H1 (cell line): ENCODE data around the gene PHTF2. TPM values are rescaled to one million over a fixed set of nuclear protein-coding genes. Genes with fewer than 3 reads are reported as not detected.

Experiments used
- CTCF ChIA-PET: fragments of 300-600 bp; sonication (Branson Sonifier 250); formaldehyde crosslinking; loops from one replicate; lab custom pipeline; 2021; ENCODE audit not compliant: partially characterized antibody; lab: Charles Lee
- POLR2A ChIA-PET: fragments of 300-600 bp; sonication (Branson Sonifier 250); formaldehyde crosslinking; loops from one replicate; lab custom pipeline; 2021; ENCODE audit warnings: inconsistent platforms; ENCODE audit not compliant: partially characterized antibody; lab: Charles Lee
- DNase-seq, 2 experiments: peaks; one replicate each; pipeline versions ENCODE4 v3.0.0 to v3.0.0-alpha.2; 2010 to 2022; ENCODE audit warnings: low spot score in 2 of 2, low read depth in 1 of 2, mixed read lengths in 1 of 2
- FAIRE-seq: peaks from 2 replicates; lab custom pipeline; 2011; peaks lifted over from hg19 to GRCh38; lab: Jason Lieb, UNC
- H2AFZ ChIP-seq: 2 replicates; pipeline ENCODE4 v1.8.1; 2012; ENCODE audit warnings: low read length, inconsistent platforms
- H2AK5ac ChIP-seq: 2 replicates; pipeline ENCODE4 v1.6.1; 2013; ENCODE audit warnings: low read depth, low read length
- H2BK120ac ChIP-seq: replicated peaks from 2 replicates; pipeline ENCODE3; 2013; ENCODE audit warnings: low read depth, low read length, inconsistent platforms
- H2BK12ac ChIP-seq: 2 replicates; pipeline ENCODE4 v1.6.1; 2013; ENCODE audit warnings: low read depth, low read length
- H2BK15ac ChIP-seq: 2 replicates; pipeline ENCODE4 v1.6.1; 2013; ENCODE audit warnings: low read length
- H2BK20ac ChIP-seq: 2 replicates; pipeline ENCODE4 v1.6.1; 2013; ENCODE audit warnings: low read length
- H2BK5ac ChIP-seq: 2 replicates; pipeline ENCODE4 v1.6.1; 2013; ENCODE audit warnings: low read depth, low read length
- H3K14ac ChIP-seq: 2 replicates; pipeline ENCODE4 v1.6.1; 2013; ENCODE audit warnings: inconsistent platforms; ENCODE audit not compliant: insufficient read length
- H3K18ac ChIP-seq: 2 replicates; pipeline ENCODE4 v1.6.1; 2013; ENCODE audit warnings: low read length; ENCODE audit errors: extremely low read depth
- H3K23ac ChIP-seq: 2 replicates; pipeline ENCODE4 v1.6.1; 2013; ENCODE audit warnings: inconsistent platforms; ENCODE audit not compliant: insufficient read length
- H3K23me2 ChIP-seq: 2 replicates; pipeline ENCODE4 v1.6.1; 2013; ENCODE audit warnings: low read depth, low read length
- H3K27ac ChIP-seq: 2 replicates; pipeline ENCODE4 v1.6.1; 2011; ENCODE audit warnings: low read depth, low read length, inconsistent platforms
- H3K27me3 ChIP-seq, 4 experiments: replicated peaks in 1 of 4; 1 replicate in 1 of 4; 2 replicates in 3 of 4; pipeline versions ENCODE4 v1.6.1 to v1.8.1; 2011 to 2013; ENCODE audit warnings: low read length in 3 of 4, mild to moderate bottlenecking in 3 of 4, inconsistent platforms in 2 of 4, mixed read lengths in 2 of 4, moderate library complexity in 1 of 4; ENCODE audit not compliant: control insufficient read depth in 3 of 4, insufficient read depth in 3 of 4; ENCODE audit errors: extremely low read depth in 1 of 4
- H3K36me3 ChIP-seq, 4 experiments: 2 replicates each; pipeline versions ENCODE4 v1.6.1 to v1.8.1; 2011 to 2013; ENCODE audit warnings: mild to moderate bottlenecking in 4 of 4, low read length in 3 of 4, moderate library complexity in 2 of 4, control low read depth in 1 of 4, inconsistent platforms in 1 of 4; ENCODE audit not compliant: insufficient read depth in 4 of 4, control insufficient read depth in 2 of 4
- H3K4ac ChIP-seq: replicated peaks from 2 replicates; pipeline ENCODE3; 2013; ENCODE audit warnings: low read length, low read depth, mixed read lengths, inconsistent platforms; ENCODE audit not compliant: insufficient read length
- H3K4me1 ChIP-seq, 4 experiments: replicated peaks in 1 of 4; 1 replicate in 1 of 4; 2 replicates in 3 of 4; pipeline versions ENCODE4 v1.6.1 to v1.8.1; 2011 to 2013; ENCODE audit warnings: low read length in 3 of 4, inconsistent platforms in 2 of 4, mixed read lengths in 1 of 4; ENCODE audit not compliant: insufficient read depth in 4 of 4, control insufficient read depth in 3 of 4
- H3K4me2 ChIP-seq, 2 experiments: 2 replicates each; pipeline versions ENCODE4 v1.6.1 to v1.8.1; 2011 to 2013; ENCODE audit warnings: low read depth in 2 of 2, low read length in 2 of 2, control low read depth in 1 of 2, inconsistent platforms in 1 of 2, mild to moderate bottlenecking in 1 of 2; ENCODE audit not compliant: insufficient read depth in 1 of 2
- H3K4me3 ChIP-seq, 4 experiments: fragments of 200-600, 300-600 bp in 1 of 4; sonication (generic), shearing (Covaris generic), sonication (Bioruptor Twin) in 1 of 4; 2 replicates each; pipeline versions ENCODE4 v1.5.1 to v1.8.1; 2011 to 2016; ENCODE audit warnings: low read length in 4 of 4, low read depth in 3 of 4, control low read depth in 2 of 4, inconsistent platforms in 2 of 4, mild to moderate bottlenecking in 2 of 4, mixed read lengths in 1 of 4, moderate library complexity in 1 of 4; ENCODE audit not compliant: insufficient read depth in 2 of 4; ENCODE audit errors: extremely low read depth in 1 of 4
- H3K56ac ChIP-seq: replicated peaks from 2 replicates; pipeline ENCODE3; 2013; ENCODE audit warnings: low read depth, mild to moderate bottlenecking, mixed read lengths, low read length, inconsistent platforms; ENCODE audit not compliant: insufficient read length
- H3K79me1 ChIP-seq: 2 replicates; pipeline ENCODE4 v1.6.1; 2013; ENCODE audit warnings: low read depth, low read length, control low read depth
- H3K79me2 ChIP-seq, 2 experiments: 2 replicates each; pipeline versions ENCODE4 v1.6.1 to v1.8.1; 2012 to 2013; ENCODE audit warnings: low read length in 2 of 2, mild to moderate bottlenecking in 2 of 2, inconsistent platforms in 1 of 2; ENCODE audit not compliant: insufficient read depth in 2 of 2, control insufficient read depth in 1 of 2
- H3K9ac ChIP-seq, 4 experiments: replicated peaks in 1 of 4; 1 replicate in 1 of 4; 2 replicates in 3 of 4; pipeline versions ENCODE4 v1.6.1 to v1.8.1; 2011 to 2013; ENCODE audit warnings: low read depth in 3 of 4, low read length in 3 of 4, control low read depth in 2 of 4, mild to moderate bottlenecking in 2 of 4, moderate library complexity in 2 of 4, inconsistent platforms in 1 of 4; ENCODE audit errors: extremely low read depth in 1 of 4
- H3K9me3 ChIP-seq, 2 experiments: 2 replicates each; pipeline versions ENCODE4 v1.6.1 to v1.8.1; 2012 to 2013; ENCODE audit warnings: mild to moderate bottlenecking in 2 of 2, moderate library complexity in 2 of 2, control low read depth in 1 of 2, inconsistent platforms in 1 of 2, low read depth in 1 of 2, low read length in 1 of 2, mixed read lengths in 1 of 2; ENCODE audit not compliant: insufficient read depth in 2 of 2
- H4K20me1 ChIP-seq, 2 experiments: replicated peaks in 1 of 2; 2 replicates each; pipeline versions ENCODE3 to v1.8.1; 2011 to 2013; ENCODE audit warnings: inconsistent platforms in 2 of 2, low read length in 2 of 2, mild to moderate bottlenecking in 1 of 2; ENCODE audit not compliant: insufficient read depth in 2 of 2, control insufficient read depth in 1 of 2
- H4K5ac ChIP-seq: 2 replicates; pipeline ENCODE4 v1.6.1; 2013; ENCODE audit warnings: low read length, low read depth, mixed read lengths, inconsistent platforms; ENCODE audit not compliant: insufficient read length
- H4K8ac ChIP-seq: 2 replicates; pipeline ENCODE4 v1.8.0; 2013; ENCODE audit warnings: mild to moderate bottlenecking, moderate library complexity, low read length, inconsistent platforms; ENCODE audit not compliant: insufficient read depth; ENCODE audit errors: extremely low read depth
- H4K91ac ChIP-seq: replicated peaks from 2 replicates; pipeline ENCODE3; 2013; ENCODE audit warnings: low read length, mixed read lengths, inconsistent platforms; ENCODE audit not compliant: insufficient read length
- KDM5A ChIP-seq: fragments of 200-600 bp; IDR thresholded peaks from 2 replicates; pipeline ENCODE4 v1.7.1; 2012; ENCODE audit warnings: mild to moderate bottlenecking, low read length, inconsistent platforms, mixed read lengths
- MAFK ChIP-seq: IDR thresholded peaks from 2 replicates; pipeline ENCODE4 v1.6.1; 2012; ENCODE audit warnings: low read depth, mild to moderate bottlenecking, improper control_type of control experiment, low read length
- POLR2AphosphoS5 ChIP-seq: IDR thresholded peaks from 2 replicates; pipeline ENCODE4 v1.6.1; 2011; ENCODE audit warnings: low read depth, low read length
- RFX5 ChIP-seq: IDR thresholded peaks from 2 replicates; pipeline ENCODE4 v1.6.1; 2011; ENCODE audit warnings: low read depth, low read length, improper control_type of control experiment, borderline replicate concordance
- SIX5 ChIP-seq: IDR thresholded peaks from 2 replicates; pipeline ENCODE4 v1.6.1; 2011; ENCODE audit warnings: mild to moderate bottlenecking, low read depth, low read length
- SRF ChIP-seq: IDR thresholded peaks from 2 replicates; pipeline ENCODE4 v1.6.1; 2011; ENCODE audit warnings: mild to moderate bottlenecking, low read depth, low read length, moderate library complexity
- TBP ChIP-seq: IDR thresholded peaks from 2 replicates; pipeline ENCODE4 v1.6.1; 2011; ENCODE audit warnings: low read depth, low read length, improper control_type of control experiment
- WGBS, 2 experiments: shearing (Covaris generic) in 1 of 2; methylation state at CpG; one replicate each; pipeline versions ENCODE4 v1.1.6 to v1.1.7; 2013 to 2015; ENCODE audit warnings: low lambda C conversion rate in 2 of 2, mixed read lengths in 2 of 2, inconsistent platforms in 1 of 2, low coverage in 1 of 2, missing lambda C conversion rate in 1 of 2; ENCODE audit not compliant: insufficient replicate concordance in 2 of 2, insufficient coverage in 1 of 2, insufficient read length in 1 of 2; ENCODE audit errors: extremely low coverage in 1 of 2, missing lambda C conversion rate in 1 of 2; 5-methylcytosine and 5-hydroxymethylcytosine counted together
- polyA plus RNA-seq, 7 experiments: library from polyadenylated mRNA; depleted of rRNA in 3 of 7; stranded (reverse) in 5 of 7; unstranded in 2 of 7; fragments of >200 nt in 5 of 7; fragments of 200-250 nt in 2 of 7; gene quantifications; 1 replicate in 5 of 7; 2 replicates in 1 of 7; 4 replicates in 1 of 7; pipeline versions ENCODE4 v1.2.1 to v1.2.3, GENCODE V29; 2011 to 2013; ENCODE audit warnings: missing spikeins in 2 of 7, mixed read lengths in 2 of 7
- total RNA-seq: library from RNA; stranded (reverse); fragmentation: NEBNext Ultra II Directional; extraction: Animal tissue kit (Norgen Biotek cat#: 25700); gene quantifications from 2 replicates; pipeline ENCODE4 v1.2.1, GENCODE V29; 2021

PHTF2 gene
- total and polyA plus RNA-seq, 2 of the 8 experiments (the other 6 are each of a cell fraction or from before 2014, with no cell fraction given): 9.0 to 25.4 TPM

- H3K27me3 ChIP-seq: no peaks in the 10 kb centered on the region
- H4K5ac ChIP-seq: no peak overlapping the region
- no peak overlapping the region for H3K4me3 ChIP-seq
- no peak overlapping the region for H4K8ac ChIP-seq
- no peak overlapping the region for H2AK5ac ChIP-seq
- H2BK12ac ChIP-seq: no peak overlapping the region
- no peak overlapping the region for H3K4ac ChIP-seq
- H3K9me3 ChIP-seq: no peaks in the 10 kb centered on the region
- H3K27ac ChIP-seq: no peak overlapping the region
- no peak overlapping the region for H2BK20ac ChIP-seq
- H2AFZ ChIP-seq: no peak overlapping the region
- no peaks in the 10 kb centered on the region for H3K79me2 ChIP-seq
- H3K18ac ChIP-seq: no peak overlapping the region
- ChIA-PET CTCF (interaction anchor here (0.7 kb wide), 1 partner anchor 12 kb away, joined by 3 read pairs; no protein-coding TSS in a partner anchor), POLR2A (interaction anchor here (0.6 kb wide), 1 partner anchor 10 kb away, joined by 6 read pairs; no protein-coding TSS in a partner anchor)
- H3K4me2 ChIP-seq: no peak overlapping the region
- no peaks in the 10 kb centered on the region for H3K4me1 ChIP-seq
- no peak overlapping the region for H3K56ac ChIP-seq
- 68% methylated on average over 2 of the region's 2 CpGs; no CpG with 5 or more reads in 1 of the 2 experiments for WGBS, 2 experiments
- H3K23me2 ChIP-seq: no peaks in the 10 kb centered on the region
- no peak overlapping the region for H3K9ac ChIP-seq
- H3K36me3 ChIP-seq: no peaks in the 10 kb centered on the region
- H2BK120ac ChIP-seq: no peak overlapping the region
- no peak overlapping the region for H4K91ac ChIP-seq
- no peak overlapping the region for H2BK15ac ChIP-seq
- no peaks in the 10 kb centered on the region for H4K20me1 ChIP-seq
- H3K23ac ChIP-seq: no peak overlapping the region
- H2BK5ac ChIP-seq: no peak overlapping the region
- FAIRE-seq (no peak), DNase-seq (no peak)
- no peaks in the 10 kb centered on the region; the same call in 1 of the 2 replicates for H3K79me1 ChIP-seq
- no peak overlapping the region for H3K14ac ChIP-seq
- no peak for TF ChIP-seq POLR2AphosphoS5
- TF ChIP-seq SIX5: no peak
- TF ChIP-seq MAFK: no peak
- TF ChIP-seq TBP: no peak
- no peak for TF ChIP-seq RFX5
- TF ChIP-seq SRF: no peak
- TF ChIP-seq KDM5A: no peak
Observed at GRCh38 chr7:77837275-77837674, 38.7 kb downstream of the PHTF2 start.
